ENCODE data around the gene MRPL43.
A peak's percentile ranks its signal among the peaks of the same experiment; 100 is the strongest.

MRPL43 gene

GRCh38 chr10:101020427-101021075 lies 33.3 kb upstream of the MRPL43 start:
- DNase-seq (ENCODE audit: insufficient read length, low spot score) (no peak), FAIRE-seq (no peak)

DNA sequence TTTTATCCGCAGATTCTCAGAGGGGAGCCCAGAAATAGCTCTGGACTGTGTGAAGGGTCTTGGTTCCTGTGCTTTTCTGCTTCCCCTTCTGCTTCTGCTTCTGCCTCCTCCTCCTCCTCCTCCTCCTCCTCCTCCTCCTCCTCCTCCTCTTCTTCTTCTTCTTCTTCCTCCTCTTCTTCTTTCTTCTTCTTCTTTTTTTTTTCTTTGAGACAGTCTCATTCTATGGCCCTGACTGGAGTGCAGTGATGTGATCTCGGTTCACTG lies 32.1 kb upstream of the MRPL43 start:
- no peak for FAIRE-seq
- DNase-seq (ENCODE audit: insufficient read length, low spot score) = no peak

- FAIRE-seq = peak; percentile 60
These were observed 31.5 kb upstream of the MRPL43 start for GRCh38 chr10:101018600-101019439.

GRCh38 chr10:101018118-101018599 lies 30.9 kb upstream of the MRPL43 start:
- DNase-seq (ENCODE audit: insufficient read length, low spot score) (no peak), FAIRE-seq (no peak)

More at GRCh38 chr10:101018600-101019439, 31.5 kb upstream of the MRPL43 start:
- peak; percentile 89 for DNase-seq (ENCODE audit: insufficient read length, low spot score)

- FAIRE-seq = no peak
These were observed 29.5 kb upstream of the MRPL43 start for GRCh38 chr10:101016814-101017213.

GRCh38 chr10:101015582-101015973 lies 28.3 kb upstream of the MRPL43 start:
- DNase-seq (ENCODE audit: insufficient read length, low spot score) (no peak), FAIRE-seq (no peak)

More at GRCh38 chr10:101016814-101017213, 29.5 kb upstream of the MRPL43 start:
- DNase-seq (ENCODE audit: insufficient read length, low spot score) = no peak

DNA sequence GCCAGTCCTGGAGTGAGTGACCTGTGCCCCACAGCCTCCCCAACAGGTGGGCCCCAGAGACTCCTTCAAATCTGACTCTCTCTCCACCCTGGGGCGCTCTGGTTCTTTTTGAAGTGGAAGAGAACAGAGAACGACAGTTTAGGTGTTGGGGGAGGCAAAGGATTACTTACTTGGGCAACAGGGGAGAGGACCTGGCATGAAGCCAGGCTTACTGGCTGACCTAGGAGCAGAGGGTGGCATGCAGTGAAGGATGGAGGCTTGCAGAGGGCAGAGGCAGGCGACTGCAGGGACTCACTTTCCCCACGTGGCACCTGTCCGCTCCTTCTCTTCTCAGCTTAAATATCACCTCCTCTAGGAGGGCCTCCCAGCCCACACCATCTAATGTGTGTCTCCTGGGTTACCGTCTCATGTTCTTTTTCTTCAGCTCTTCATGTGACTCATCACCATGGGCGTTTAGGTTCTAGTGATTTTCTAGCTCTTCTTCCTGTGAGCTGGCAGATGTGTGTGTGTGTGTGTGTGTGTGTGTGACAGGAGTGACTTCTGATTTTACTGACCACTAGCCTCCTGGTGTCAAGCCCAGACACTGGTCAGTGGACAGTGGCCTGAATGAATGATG lies 27.8 kb upstream of the MRPL43 start:
- DNase-seq (ENCODE audit: insufficient read length, low spot score) = no peak
- no peak for FAIRE-seq

- peak; percentile 86 for FAIRE-seq
- no peak for DNase-seq (ENCODE audit: insufficient read length, low spot score)
These were observed 27.1 kb upstream of the MRPL43 start for GRCh38 chr10:101014230-101014884.

- FAIRE-seq (no peak), DNase-seq (ENCODE audit: insufficient read length, low spot score) (no peak)
These were observed 26.1 kb upstream of the MRPL43 start for GRCh38 chr10:101013365-101013825.

GRCh38 chr10:101012525-101013364 lies 25.4 kb upstream of the MRPL43 start:
- peak; percentile 91 for DNase-seq (ENCODE audit: insufficient read length, low spot score)
- peak; percentile 88 for FAIRE-seq

GRCh38 chr10:101011517-101012423 lies 24.5 kb upstream of the MRPL43 start:
- FAIRE-seq = peak; percentile 38

DNA sequence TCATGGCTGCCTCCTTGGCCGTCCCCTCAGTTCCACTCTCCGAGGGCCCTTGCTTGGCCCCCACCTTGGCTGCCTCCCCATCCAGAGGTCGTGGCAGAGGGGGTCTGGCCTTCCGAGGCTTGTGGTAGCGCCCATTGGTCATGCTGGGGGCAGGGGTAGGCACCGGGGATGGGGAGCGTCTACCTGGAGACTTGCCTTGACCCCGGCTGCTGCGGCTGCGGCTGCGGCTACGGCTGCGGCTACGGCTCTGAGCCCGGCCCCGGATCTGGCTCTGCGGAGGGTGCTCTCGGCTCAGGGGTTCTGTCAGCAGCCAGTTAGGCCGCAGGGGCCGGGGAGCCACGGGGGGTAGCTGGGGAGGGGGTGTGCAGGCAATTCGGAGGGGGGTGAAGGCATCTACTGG lies 23.0 kb upstream of the MRPL43 start:
- FAIRE-seq = no peak

More at GRCh38 chr10:101011517-101012423, 24.5 kb upstream of the MRPL43 start:
- no peak for DNase-seq (ENCODE audit: insufficient read length, low spot score)

GRCh38 chr10:101008823-101009423 lies 21.6 kb upstream of the MRPL43 start:
- no peak for DNase-seq (ENCODE audit: insufficient read length, low spot score)
- no peak for FAIRE-seq

More for the DNA sequence above, 23.0 kb upstream of the MRPL43 start:
- DNase-seq (ENCODE audit: insufficient read length, low spot score) = no peak

DNA sequence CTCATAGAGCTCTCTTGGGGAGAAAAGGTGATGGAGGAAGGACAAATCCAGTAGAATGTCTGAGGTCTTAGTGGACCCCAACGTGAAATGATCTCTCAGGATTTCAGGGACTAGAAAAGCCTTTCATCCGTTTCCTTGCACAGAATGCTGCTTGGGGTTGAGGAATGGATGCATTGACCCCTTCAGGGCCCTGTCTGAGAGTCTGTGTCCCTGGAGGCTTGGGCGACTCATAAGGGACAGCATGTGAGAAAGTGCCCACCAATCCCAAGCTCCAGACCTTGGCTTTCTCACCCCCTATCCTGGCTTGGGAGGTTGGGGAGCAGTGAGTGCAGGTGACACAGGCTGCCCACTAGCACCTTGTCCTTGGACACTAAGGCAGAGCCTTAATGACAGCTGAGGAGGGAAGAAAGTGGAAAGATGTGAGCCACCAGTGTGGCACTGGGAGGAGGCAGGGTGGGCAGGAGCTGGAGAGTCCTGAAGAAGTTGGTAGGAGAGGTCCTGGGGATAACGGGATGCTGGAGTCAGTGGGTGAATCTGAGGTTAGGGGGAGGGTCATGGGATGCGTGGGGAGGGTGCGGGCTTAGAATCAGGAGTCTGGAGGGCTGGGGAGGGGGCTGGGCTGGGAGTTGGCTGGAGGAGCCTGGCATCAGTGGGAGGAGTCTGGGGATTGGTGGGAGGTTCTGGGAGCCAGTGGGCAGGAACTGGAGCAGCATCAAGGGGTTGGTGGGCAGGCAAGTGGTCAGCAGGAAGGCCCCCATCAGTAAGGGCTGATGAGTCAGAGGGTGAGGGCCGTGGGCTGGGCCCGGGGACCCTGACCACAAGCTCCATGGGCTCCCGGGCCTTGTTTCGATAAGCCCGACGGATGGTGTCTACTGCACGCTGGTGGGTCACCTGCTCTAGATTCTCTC lies 20.9 kb upstream of the MRPL43 start:
- no peak for DNase-seq (ENCODE audit: insufficient read length, low spot score)
- no peak for FAIRE-seq

GRCh38 chr10:101007099-101007711 lies 19.9 kb upstream of the MRPL43 start:
- no peak for FAIRE-seq
- DNase-seq (ENCODE audit: insufficient read length, low spot score) = no peak

DNA sequence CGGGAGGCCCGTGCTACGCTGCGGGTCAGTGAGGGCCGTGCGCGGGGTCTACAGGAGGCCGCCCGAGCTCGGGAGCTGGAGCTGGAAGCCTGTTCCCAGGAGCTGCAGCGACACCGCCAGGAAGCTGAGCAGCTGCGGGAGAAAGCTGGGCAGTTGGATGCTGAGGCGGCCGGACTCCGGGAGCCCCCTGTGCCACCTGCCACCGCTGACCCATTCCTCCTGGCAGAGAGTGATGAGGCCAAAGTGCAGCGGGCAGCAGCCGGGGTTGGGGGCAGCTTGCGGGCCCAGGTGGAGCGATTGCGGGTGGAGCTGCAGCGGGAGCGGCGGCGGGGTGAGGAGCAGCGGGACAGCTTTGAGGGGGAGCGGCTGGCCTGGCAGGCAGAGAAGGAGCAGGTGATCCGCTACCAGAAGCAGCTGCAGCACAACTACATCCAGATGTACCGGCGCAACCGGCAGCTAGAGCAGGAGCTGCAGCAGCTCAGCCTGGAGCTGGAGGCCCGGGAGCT lies 19.3 kb upstream of the MRPL43 start:
- DNase-seq (ENCODE audit: insufficient read length, low spot score) (no peak), FAIRE-seq (no peak)

Data from HTR-8/SVneo (cell line).